Activated CD4-positive, CD25-positive, alpha-beta regulatory T cell (primary cell): Measurements from ENCODE around the gene MED7.
"Not testable (repeated sequence)": the region's sequence is repeated elsewhere in the genome, so short reads cannot be mapped to it uniquely, and the experiment has no call there.

Experiments used
- DNase-seq, 4 experiments: peaks; one replicate each; lab custom pipeline; 2025; lab: John Stamatoyannopoulos, UW

MED7 gene

GRCh38 chr5:157142317-157143126 lies at the start of gene MED7:
MED7 (minus strand) TSS chr5:157142865; CDS start chr5:157139431, 3,434 bp downstream.
- DNase-seq = peak; percentile 61 to 84 (median 78)

- DNase-seq = no peak
Observed at GRCh38 chr5:157189223-157189622, 46.6 kb upstream of the MED7 start.

GRCh38 chr5:157188270-157188669 lies 45.6 kb upstream of the MED7 start:
- no peak for DNase-seq

- DNase-seq = no peak
Observed at GRCh38 chr5:157187046-157187754, 44.5 kb upstream of the MED7 start.

- no peak for DNase-seq
Observed at GRCh38 chr5:157186309-157187045, 43.8 kb upstream of the MED7 start.

- DNase-seq = not testable (repeated sequence)
Observed at GRCh38 chr5:157185122-157185521, 42.5 kb upstream of the MED7 start.

- no peak for DNase-seq
Observed at GRCh38 chr5:157184117-157184670, 41.5 kb upstream of the MED7 start.

- DNase-seq = no peak
Observed at GRCh38 chr5:157182143-157182757, 39.6 kb upstream of the MED7 start.

- peak in 2 of 4 experiments; percentile 14 to 18 for DNase-seq
Observed at GRCh38 chr5:157180374-157181264, 38.0 kb upstream of the MED7 start, which contains the start of gene ITK. ITK (plus strand) TSS chr5:157180840; CDS start chr5:157180978, 138 bp downstream.

- DNase-seq = no peak
Observed at GRCh38 chr5:157178966-157179365, 36.3 kb upstream of the MED7 start.

- no peak for DNase-seq
Observed at GRCh38 chr5:157177953-157178352, 35.3 kb upstream of the MED7 start.

GRCh38 chr5:157175071-157175612 lies 32.5 kb upstream of the MED7 start:
- no peak for DNase-seq

- peak in 3 of 4 experiments; percentile 13 to 61 (median 47) for DNase-seq
Observed at GRCh38 chr5:157172403-157172802, 29.7 kb upstream of the MED7 start.

- DNase-seq = no peak
Observed at GRCh38 chr5:157168286-157168685, 25.6 kb upstream of the MED7 start.

GRCh38 chr5:157167214-157167621 lies 24.6 kb upstream of the MED7 start:
- no peak for DNase-seq

- DNase-seq = no peak
Observed at GRCh38 chr5:157166214-157167213, 23.8 kb upstream of the MED7 start, which contains the start of gene GARIN3. GARIN3 (minus strand) TSS chr5:157166264; CDS start chr5:157166168, 96 bp downstream.

- no peak for DNase-seq
Observed at GRCh38 chr5:157165668-157166067, 23.0 kb upstream of the MED7 start.

- DNase-seq = no peak
Observed at GRCh38 chr5:157165261-157165660, 22.6 kb upstream of the MED7 start.

GRCh38 chr5:157164521-157164920 lies 21.9 kb upstream of the MED7 start:
- no peak for DNase-seq
